Upper lobe of left lung (tissue), 4 donors: ENCODE data around the gene CMKLR1.

Experiments
- POLR2A ChIP-seq, 4 donors: fragments of 450-650 bp; IDR thresholded peaks; one replicate each; pipeline ENCODE4 v1.5.1; 2016 to 2017; ENCODE audit warnings: antibody characterized with exemption in 4 of 4, mild to moderate bottlenecking in 2 of 4
- POLR2AphosphoS5 ChIP-seq, 2 donors: sonication (generic); formaldehyde crosslinking; IDR thresholded peaks; one replicate each; pipeline ENCODE4 v1.5.1; 2017; ENCODE audit warnings: antibody characterized with exemption in 2 of 2
- TF ChIP-seq, protein P1 (sequence below), 6 experiments: fragments of 450-650 bp in 4 of 6; fragments of 200-600 bp in 2 of 6; sonication (generic) in 2 of 6; IDR thresholded peaks; one replicate each; pipeline ENCODE4 v1.5.1; 2016 to 2019; ENCODE audit warnings: antibody characterized with exemption in 6 of 6

DNA sequence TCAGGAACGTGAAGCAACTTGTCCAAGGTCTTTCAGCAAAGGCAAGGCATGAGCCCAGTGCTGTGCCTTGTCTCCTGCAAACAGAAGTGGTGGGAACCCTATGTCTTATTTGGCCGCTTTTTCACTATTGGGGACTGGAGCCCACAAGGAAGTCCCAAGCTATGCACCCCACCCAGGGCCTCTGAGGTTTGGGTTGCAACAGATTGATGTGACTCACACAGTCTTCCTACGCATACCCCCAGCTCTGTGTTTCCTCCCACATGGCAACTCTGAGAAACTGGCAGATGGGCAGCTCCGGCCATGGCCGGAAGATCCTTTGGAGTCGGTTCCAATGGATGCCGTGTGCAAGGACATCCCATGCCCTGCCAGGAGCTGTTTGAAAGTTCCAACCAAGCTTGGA lies 28.3 kb upstream of the CMKLR1 start:
- TF ChIP-seq POLR2A (IDR thresholded peaks at IDR 0.05) (peak in 1 of 4 donors; percentile 7), POLR2AphosphoS5 (IDR thresholded peaks at IDR 0.05) (no peak)
- TF ChIP-seq, protein P1, sequence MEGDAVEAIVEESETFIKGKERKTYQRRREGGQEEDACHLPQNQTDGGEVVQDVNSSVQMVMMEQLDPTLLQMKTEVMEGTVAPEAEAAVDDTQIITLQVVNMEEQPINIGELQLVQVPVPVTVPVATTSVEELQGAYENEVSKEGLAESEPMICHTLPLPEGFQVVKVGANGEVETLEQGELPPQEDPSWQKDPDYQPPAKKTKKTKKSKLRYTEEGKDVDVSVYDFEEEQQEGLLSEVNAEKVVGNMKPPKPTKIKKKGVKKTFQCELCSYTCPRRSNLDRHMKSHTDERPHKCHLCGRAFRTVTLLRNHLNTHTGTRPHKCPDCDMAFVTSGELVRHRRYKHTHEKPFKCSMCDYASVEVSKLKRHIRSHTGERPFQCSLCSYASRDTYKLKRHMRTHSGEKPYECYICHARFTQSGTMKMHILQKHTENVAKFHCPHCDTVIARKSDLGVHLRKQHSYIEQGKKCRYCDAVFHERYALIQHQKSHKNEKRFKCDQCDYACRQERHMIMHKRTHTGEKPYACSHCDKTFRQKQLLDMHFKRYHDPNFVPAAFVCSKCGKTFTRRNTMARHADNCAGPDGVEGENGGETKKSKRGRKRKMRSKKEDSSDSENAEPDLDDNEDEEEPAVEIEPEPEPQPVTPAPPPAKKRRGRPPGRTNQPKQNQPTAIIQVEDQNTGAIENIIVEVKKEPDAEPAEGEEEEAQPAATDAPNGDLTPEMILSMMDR (IDR thresholded peaks at IDR 0.05) = no peak
